ENCODE measurements around the gene PRPF6. TPM values are rescaled to one million over a fixed set of nuclear protein-coding genes. Genes with fewer than 3 reads are reported as not detected.

Gene PRPF6
- total and polyA plus RNA-seq, 2 donors (not counting 1 experiment from before 2014, with no cell fraction given): 31.7 to 82.9 TPM

- peak; percentile 81 for DNase-seq
- no peaks in the 10 kb centered on the region for H3K9me3 ChIP-seq (ENCODE audit: control extremely low read depth in 1 of 3, control insufficient read depth in 2 of 3, insufficient read depth in 1 of 3, low read length in 2 of 3)
- H3K27ac Mint-ChIP-seq: peak within 1 kb of the TSS; percentile 94
- no peaks in the 10 kb centered on the region for H3K27me3 Mint-ChIP-seq
- H3K4me3 ChIP-seq (ENCODE audit: control extremely low read depth in 1 of 5, extremely low read depth in 1 of 5, insufficient read depth in 1 of 5, low read depth in 2 of 5, low read length in 4 of 5): peak within 1 kb of the TSS; percentile 13 to 85 (median 74)
- peak within 1 kb of the TSS; percentile 90 for H3K4me3 Mint-ChIP-seq
- H3K9ac ChIP-seq (ENCODE audit: low read length): peak within 1 kb of the TSS; percentile 76
- H3K79me2 ChIP-seq (ENCODE audit: control insufficient read depth, insufficient read depth, low read length): peaks cover 32% of the 10 kb centered on the region
- intact Hi-C loops (cut with micrococcal nuclease): loop anchor here (1.0 to 5.0 kb wide), 5 partner anchors 59 to 141 kb away; partner anchors contain the start of genes DNAJC5, LKAAEAR1, OPRL1 and TCEA2
- ChIA-PET POLR2A (interaction anchor here (0.7 to 2.3 kb wide), 14 partner anchors 24 to 484 kb away, joined by 3 to 12 read pairs (median 4); partner anchors contain the start of genes DNAJC5, OPRL1, PPDPF and RGS19), CTCF (interaction anchor here (0.6 to 2.3 kb wide), 17 partner anchors 24 to 483 kb away, joined by 3 to 25 read pairs (median 5); partner anchors contain the start of genes LKAAEAR1, OPRL1, PTK6 and RGS19)
- peaks cover 30 to 46% of the 10 kb centered on the region in 2 donors for H3K4me1 ChIP-seq (ENCODE audit: control insufficient read depth in 2 of 2, insufficient read depth in 2 of 2, low read length in 2 of 2)
- no peak for TF ChIP-seq EZH2 (IDR thresholded peaks at IDR 0.05; ENCODE audit: borderline replicate concordance, insufficient read depth, low read depth, low read length, poor library complexity, severe bottlenecking)
- no peak for TF ChIP-seq CTCF (IDR thresholded peaks at IDR 0.05)
- peaks cover 53% of the 10 kb centered on the region for H3K4me1 Mint-ChIP-seq
- peak within 1 kb of the TSS; percentile 93 for H3K4me2 ChIP-seq (replicated peaks; ENCODE audit: low read depth, low read length, poor library complexity, severe bottlenecking)
- WGBS (ENCODE audit: insufficient coverage): 0% methylated on average over 51 of the region's 52 CpGs
- ATAC-seq (ENCODE audit: low read depth): peak; percentile 31
- no peaks in the 10 kb centered on the region for H3K27me3 ChIP-seq (replicated peaks in 1 of 4; ENCODE audit: control extremely low read depth in 1 of 4, control insufficient read depth in 3 of 4, insufficient read depth in 4 of 4, low read length in 3 of 4)
- H4K20me1 ChIP-seq (ENCODE audit: control insufficient read depth, insufficient read depth, low read length, poor library complexity, severe bottlenecking): peaks cover 38% of the 10 kb centered on the region
- peaks cover 0 to 19% of the 10 kb centered on the region in 2 experiments for H3K36me3 ChIP-seq (replicated peaks in 1 of 2; ENCODE audit: control extremely low read depth in 1 of 2, control insufficient read depth in 1 of 2, extremely low read depth in 1 of 2, insufficient read depth in 2 of 2, low read length in 1 of 2)
- no peaks in the 10 kb centered on the region for H3K9me3 Mint-ChIP-seq (ENCODE audit: insufficient read depth)
- H2AFZ ChIP-seq (ENCODE audit: insufficient read depth, low read depth, low read length, poor library complexity, severe bottlenecking): peak within 1 kb of the TSS; percentile 80
- peak within 1 kb of the TSS; percentile 69 to 87 for H3K27ac ChIP-seq (ENCODE audit: low read length in 2 of 2)
These were observed 1.2 kb upstream of the PRPF6 start, which contains the start of gene SAMD10 for GRCh38 chr20:63979557-63980316. Gene SAMD10 (minus strand): TSS chr20:63979642. CDS start chr20:63979467, 175 bp downstream.
